DMS153 (cell line): Measurements from ENCODE around the gene WSB1.
"Not testable (repeated sequence)": the region's sequence is repeated elsewhere in the genome, so short reads cannot be mapped to it uniquely, and the experiment has no call there.

Source experiments
- DNase-seq: peaks from one replicate; lab custom pipeline; 2025; lab: John Stamatoyannopoulos, UW

WSB1 gene

DNA sequence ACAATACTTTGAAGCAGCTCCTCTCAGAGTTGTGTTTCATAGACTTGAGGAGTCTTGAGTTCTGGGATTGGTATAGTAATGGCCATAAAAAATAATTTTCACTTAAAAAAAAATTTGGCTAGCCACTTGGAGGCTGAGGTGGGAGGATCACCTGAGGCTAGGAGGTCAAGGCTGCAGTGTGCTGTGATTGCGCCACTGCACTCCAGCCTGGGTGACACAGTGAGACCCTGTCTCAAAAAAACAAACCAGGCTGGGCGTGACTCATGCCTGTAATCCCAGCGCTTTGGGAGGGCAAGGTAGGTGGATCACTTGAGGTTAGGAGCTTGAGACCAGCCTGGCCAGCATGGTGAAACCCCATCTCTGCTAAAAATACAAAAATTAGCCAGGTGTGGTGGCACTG lies 14.8 kb upstream of the WSB1 start:
- DNase-seq = not testable (repeated sequence)

DNA sequence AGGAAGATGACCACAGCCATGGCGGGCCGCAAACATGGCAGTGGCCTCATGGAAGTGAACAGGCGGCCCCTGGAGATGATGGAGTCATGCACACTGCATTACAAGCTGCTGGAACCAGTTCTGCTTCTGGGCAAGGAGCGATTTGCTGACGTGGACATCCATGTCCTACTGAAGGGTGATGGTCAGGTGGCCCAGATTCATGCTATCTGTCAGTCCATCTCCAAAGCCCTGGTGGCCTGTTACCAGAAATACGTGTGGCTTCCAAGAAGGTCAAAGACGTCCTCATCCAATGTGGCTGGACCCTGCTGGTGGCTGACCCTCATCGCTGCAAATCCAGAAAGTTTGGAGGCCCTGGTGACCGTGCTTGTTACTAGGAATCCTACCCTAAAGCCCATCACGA lies 13.4 kb upstream of the WSB1 start:
- DNase-seq = no peak

DNA sequence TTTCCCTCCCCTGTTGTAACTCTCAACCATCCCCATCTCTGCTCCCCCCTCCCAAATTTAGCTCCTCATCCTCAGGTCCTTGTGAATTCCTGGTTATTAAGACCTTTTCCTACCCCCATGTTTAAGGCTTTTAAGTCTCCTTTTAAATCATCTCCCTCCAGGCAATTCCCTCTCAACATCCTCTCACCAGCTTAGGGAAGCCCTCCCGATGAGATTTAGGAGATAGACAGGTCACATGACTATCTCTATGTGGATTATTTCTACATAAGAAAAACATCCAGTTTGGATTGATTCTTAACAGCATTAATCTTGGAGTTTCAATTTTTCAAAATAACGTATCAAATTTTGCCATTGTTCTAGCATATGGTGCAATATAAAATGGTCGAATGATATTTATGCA lies 12.5 kb upstream of the WSB1 start:
- DNase-seq = no peak

DNA sequence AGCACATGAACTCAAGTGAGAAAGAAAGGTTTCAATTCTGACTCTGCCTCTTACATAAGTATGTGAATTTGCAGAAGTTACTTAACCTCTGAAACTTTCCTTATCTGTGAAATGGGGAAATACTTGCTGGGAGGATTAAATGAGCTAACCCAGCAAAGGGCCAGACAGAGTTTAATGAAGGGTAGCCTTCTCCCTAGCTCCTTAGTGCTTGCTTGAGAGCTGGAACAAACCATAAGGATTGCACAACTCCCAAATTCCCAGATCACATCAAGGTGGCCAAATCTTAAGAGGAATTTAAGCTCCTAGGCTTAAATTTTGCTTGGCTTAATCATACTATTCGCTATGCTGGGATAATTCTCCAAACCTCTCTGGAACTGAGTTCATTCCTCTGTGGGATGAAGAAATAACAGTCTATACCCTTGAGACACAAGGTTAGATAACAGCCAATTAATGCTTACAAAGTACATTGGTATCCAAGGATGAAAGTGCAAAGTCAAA lies 11.8 kb upstream of the WSB1 start:
- DNase-seq = no peak

DNA sequence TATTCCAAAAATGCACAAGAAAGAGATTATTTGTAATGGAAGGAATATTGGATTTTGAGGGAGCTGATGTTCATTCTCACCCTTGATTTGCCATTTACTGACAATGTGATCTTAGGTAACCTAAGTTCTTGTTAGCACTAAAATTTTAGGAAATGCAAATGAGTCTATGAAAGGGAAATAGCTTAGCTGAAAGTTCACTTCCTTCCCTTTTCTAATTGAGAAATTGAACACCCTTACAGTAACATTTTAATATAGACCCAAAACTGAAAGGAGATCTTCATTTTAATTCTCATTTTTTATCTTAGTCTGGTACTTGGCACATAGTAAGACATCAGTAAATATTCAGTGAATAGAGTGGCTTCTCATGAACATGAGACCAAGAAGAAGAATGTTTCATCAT lies 10.9 kb upstream of the WSB1 start:
- no peak for DNase-seq

DNA sequence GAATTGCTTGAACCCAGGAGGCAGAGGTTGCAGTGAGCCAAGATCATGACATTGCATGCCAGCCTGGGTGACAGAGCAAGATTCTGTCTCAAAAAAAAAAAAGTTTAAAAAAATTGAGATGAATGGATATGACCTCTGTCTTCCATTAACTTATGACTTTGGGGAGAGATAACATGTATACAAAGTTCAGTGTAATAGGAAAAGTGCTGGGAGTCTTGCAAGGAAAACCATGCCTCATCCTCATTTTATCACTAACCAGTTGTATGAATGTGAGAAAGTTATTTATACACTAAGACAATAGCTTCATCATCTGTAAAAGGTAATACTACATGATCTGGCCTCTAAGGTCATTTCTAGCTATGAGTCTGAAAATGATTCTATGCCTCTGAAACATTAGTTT lies 10.2 kb upstream of the WSB1 start:
- no peak for DNase-seq

DNA sequence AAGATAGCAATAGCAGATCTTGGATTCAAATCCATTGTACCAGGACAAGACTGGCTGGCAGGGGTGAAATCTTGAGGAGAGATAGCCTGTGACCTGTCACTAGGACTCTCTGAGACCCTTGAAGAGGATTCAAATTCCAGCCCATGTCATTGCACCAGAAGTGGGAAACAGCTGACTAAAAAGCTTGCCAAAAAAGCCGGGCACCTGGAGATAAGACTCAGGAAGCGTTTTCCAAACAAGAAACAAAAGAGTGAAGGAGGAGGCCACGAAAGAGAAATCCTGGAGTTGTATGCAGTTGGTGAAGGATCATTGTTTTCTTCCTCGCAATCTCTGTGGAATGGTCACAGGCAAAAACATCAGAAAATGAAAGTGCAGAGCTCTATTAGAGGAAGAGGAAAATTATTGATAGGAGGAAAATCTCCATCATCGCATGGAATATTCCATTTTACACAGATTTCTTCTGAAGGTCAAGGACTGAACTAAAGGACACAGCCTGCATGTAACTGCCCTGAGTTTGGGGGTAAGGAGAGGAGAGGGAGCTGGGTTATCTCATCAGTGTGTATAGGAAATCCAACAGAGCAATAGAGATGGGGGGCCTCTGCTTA lies 9.0 kb upstream of the WSB1 start:
- DNase-seq = no peak

DNA sequence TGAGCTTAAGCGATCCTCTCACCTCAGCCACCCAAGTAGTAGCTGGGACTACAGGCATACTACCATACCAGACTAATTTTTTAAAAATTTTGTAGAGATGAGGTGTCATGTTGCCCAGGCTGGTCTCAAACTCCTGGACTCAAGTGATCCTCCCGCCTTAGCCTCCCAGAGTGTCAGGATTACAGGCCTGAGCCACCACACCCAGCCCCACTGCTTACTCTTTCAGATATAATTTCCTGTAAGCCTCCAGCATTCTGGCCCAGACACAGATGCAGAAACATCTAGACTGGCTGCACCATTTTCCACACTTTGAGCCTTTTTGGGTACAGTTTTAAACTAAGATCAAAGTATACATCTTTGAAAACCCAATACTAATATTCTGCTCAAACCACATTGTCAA lies 8.4 kb upstream of the WSB1 start:
- no peak for DNase-seq

DNA sequence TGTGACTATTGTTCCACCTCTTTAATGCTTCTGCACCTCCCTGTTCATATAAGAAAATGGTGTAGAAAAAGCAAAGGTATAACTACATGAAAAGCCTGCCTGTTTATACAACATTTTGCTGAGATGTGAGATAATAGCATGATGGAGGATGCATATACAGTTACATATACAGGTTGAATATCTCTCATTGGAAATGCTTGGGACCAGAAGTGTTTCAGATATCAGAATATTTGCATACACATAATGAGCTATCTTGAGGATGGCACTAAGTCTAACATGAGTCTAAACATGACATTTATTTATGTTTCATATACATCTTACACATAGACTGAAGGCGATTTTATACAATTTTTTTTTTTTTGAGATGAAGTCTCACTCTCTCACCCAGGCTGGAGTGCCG lies 5.7 kb upstream of the WSB1 start:
- DNase-seq = no peak

DNA sequence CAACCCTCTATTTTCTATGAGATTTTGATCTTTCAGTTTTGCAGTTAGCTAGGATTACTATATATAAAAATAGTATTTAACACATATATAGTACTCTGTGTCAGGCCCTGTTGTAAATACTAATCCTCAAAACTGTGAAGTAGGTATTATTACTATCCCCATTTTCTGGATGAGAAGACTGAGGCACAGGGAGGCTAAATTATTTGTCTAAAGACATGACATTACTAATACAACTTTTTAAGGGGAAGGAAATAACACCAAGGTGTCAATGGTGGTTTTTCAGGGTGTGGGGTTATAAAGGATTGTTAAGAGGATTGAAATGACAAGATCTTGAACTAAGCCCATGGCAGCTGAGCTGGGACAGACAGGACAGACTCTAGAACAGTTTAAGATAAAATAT lies 4.1 kb upstream of the WSB1 start:
- DNase-seq = no peak

DNA sequence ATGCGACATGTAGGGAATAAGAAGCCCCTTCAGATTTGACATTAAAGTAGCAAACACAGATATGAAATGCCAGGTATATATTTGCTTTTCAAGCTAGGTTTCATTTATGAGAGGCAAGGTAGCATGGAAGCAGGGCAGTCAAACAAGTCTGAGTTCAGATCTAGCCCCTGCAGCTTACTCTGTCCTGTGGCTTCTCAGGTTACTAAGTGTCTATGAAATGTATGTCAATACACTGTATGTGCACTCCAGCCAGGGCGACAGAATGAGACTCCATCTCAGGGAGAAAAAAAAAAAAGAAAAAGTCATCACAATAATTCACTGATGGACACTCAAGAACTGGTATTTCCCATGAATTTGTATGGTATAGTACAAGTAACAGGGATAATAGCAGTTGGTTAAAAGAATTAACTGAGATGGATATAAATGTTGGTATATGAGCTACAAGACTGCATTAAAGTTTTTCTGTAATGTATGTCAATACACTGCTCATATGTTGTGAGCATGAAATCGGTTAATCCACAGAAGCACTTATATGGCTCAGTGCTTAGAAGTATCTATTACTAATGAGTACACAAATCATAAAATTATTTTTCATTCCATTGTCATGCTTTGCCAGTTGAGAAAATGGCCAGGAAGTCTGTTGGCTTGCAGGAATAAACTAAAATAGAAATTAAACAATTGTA lies 2.9 kb upstream of the WSB1 start:
- DNase-seq = peak; percentile 88

DNA sequence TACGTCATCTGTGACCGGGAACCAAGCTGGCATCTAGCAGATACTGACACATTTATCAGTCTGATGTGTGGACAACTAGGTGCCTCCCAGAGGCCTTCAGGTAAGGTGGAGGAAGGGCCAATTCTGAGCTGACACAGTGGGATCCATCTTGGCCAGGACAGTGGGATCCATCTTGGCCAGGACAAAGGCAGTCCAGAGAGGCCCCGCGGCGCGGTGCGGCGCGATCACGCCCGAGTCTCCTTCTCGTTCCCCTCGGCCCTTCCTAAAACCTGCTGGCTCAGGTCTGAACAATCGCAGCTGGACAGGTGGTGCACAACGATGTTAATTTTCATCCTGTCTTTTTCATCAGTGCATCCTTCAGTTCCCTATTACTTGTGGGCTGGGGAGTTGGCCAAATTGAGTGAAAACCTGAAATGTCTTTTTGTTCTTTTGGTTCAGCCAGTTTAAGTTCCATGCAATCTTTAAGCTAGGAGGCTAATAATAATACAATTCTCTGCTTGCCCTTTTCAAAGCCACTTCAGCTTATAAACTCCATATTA lies 486 bp upstream of the WSB1 start:
- DNase-seq = peak; percentile 42

DNA sequence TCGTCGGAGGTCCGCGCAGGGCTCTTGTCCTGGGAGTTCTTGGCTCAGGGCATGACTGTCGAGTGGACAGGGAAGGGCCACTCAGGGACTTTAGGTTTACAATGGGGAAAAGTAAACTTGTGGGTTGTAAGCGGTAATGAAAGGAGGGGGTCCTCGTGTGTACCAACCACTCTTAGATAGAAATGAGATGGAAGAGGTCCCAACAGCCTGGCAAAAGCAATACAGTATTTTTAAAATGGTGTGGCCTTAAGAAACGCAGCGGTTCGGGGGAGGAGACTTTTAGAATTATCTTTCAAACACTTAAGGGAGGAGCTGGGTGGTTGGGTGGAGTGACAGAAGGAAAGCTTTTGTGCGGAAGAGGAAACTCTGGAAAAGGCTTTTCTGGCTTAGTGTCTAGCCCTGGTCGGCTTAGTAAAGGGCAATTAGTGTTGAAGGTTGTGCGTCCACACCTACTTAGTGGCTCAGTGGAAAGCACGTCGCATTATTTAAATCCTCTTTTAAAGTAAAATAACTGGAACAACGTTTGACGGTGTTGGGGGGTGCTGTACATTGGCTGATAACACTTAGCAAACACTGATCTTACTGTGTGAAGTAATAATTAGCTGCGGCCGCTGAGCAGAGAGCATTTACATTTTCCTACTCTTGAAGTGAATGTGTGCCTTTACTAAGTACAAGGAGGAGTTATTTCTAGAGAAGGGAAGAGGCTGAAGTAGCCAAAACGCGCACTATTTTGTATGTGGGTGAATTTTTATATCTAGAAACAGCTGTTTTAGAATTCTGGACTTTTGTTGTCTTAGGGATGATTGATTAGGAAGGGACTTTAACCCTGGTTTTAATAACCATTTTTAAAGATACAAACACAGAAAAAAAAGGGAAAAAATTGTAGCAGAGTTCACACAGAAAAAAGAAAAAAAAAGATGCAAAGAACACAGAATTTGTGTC lies 1.0 kb downstream of the WSB1 start:
- peak; percentile 60 for DNase-seq

DNA sequence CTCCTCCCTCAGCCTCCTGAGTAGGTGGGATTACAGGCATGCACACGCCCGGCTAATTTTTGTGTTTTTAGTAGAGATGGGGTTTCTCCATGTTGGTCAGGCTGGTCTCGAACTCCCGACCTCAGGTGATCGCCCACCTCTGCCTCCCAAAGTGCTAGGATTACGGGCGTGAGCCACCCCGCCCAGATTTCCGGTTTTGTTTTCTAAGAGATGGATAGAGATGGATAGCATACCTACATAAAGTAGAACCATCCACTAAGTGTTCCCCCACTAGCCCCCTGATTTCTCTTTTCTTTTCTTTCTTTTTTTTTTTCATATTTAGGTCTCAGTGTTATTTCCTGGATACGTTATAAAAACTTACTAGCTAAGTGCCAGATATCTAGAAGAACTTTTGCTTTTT lies 2.0 kb downstream of the WSB1 start:
- DNase-seq = no peak

DNA sequence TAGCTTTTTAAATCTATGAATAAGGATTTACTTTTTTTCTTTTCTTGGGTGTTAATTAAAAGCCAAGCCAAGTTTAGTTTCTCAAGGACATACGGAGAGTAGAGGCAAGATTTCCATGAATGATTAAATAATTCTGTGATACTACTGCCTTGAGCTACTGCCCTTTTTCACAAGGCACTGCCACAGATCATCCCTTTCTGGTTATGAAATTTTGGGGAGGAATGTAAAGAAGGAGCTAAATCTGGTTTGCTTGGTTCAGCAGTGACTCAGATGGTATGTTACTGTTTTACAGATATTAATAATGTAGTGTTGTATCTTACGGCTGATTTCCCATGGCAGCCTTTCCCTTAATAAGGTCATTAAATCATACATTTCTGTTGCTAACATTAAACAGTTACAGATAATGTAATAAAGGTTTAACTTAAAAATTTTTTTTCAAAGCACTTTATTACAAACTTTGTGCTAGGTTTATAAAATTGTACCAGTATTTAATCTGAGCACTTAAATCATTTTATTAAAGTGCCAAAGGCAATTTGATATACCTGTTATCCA lies 2.6 kb downstream of the WSB1 start:
- DNase-seq = no peak

DNA sequence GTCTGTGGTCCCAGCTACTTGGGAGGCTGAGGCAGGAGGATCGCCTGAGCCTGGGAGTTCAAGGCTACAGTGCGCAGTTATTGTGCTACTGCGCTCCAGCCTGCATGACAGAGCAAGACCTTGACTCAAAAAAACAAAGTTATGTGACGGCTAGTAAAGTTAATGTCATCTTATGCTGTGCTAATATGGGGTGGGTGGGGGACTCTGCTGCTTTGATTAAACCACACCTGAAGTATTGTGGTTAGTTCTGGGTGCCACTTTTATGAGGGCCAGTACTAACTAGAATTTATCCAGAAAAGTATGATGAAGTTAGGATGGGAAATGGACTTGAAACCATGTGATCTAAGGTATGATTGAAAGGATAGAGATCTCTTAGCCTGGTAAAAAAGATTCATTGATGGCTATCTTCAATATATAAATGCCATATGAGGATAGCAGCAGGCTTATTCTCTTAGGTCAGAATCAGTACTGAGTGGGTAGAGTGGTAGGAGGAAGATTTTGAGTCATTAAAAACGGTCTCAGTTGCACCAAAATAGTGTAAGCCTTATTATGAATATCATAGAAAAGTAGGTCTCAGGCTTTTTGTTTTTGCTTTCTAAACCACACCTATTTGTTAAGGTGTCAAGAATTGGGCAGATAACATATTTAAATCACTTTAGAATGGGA lies 5.6 kb downstream of the WSB1 start:
- DNase-seq = no peak

DNA sequence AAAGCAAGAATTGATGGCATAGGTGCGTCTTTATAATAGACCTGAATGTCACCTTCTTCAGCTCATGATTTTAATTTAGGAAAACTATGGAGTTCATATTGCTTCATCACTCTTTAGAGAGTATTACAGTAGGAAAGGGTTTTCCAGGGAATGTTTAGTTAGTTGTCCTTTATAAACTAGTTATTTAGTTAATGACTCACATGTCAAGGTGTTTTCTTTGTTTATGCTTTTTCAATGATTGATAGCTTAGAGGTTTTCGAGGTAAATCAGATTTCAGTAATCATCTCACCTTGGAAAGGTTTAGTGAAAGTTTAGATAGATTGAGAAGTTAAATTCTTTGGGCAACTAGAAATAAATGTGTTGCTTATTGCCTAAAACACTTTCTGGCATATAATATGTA lies 9.8 kb downstream of the WSB1 start:
- DNase-seq = no peak

DNA sequence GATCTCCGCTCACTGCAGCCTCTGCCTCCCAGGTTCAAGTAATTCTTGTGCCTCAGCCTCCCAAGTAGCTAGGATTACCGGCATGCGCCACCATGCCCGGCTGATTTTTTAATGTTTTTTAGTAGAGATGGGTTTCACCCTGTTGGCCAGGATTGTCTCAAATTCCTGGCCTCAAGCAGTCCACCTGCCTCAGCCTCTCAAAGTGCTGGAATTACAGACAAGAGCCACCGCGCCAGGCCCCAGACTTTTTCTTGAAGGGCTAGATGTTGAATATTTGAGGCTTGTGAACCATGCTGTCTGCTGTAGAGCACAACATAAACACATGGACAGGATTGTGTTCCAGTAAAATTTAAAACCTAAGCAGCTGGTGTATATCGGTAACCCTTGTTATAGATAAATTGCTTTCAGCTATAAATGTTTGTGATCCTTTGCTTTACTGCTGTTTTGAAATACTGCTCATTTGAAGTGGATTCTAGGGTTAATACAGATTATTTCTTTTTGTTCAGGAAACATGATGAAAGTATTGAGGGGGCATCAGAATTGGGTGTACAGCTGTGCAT lies 12.4 kb downstream of the WSB1 start:
- DNase-seq = no peak

DNA sequence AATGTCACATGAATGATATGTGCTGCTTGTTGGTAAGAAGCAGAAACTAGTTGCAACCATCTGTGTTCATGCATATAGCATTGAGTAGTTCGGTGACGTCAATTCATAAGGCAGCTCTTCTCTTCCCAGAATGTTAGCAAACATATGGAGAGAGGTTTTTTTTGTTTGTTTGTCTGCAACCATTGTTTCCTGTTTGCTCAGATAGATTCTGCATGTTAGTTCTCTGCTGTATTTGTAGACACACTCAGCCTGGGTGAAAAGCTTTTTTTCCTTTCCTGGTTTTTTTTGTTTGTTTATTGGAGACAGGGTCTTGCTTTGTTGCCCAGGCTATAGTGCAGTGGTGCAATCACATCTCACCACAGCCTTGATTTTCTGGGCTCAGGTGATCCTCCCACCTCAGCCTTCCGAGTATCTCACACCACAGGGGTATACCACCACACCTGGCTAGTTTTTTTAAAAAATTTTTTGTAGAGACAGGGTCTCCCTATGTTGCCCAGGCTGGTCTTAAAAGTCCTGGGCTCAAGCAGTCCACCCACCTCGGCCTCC lies 16.7 kb downstream of the WSB1 start:
- peak; percentile 86 for DNase-seq

DNA sequence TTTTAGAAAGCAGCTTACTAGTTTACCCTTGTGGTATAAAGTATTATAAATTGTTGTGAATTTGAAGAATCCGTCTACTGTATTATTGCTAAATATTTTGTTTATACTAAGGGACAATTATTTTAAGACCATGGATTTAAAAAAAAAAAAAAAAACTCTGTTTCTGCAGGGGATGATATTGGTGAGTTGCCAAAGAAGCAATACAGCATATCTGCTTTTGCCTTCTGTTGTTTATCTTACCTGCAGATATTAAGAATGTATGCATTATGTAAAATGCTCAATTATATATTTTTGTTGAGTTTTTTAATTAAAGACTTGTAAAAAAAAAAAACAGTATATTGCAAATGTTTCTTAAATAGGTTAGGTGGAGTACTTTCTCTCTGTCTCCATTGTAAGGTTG lies 19.4 kb downstream of the WSB1 start:
- no peak for DNase-seq

DNA sequence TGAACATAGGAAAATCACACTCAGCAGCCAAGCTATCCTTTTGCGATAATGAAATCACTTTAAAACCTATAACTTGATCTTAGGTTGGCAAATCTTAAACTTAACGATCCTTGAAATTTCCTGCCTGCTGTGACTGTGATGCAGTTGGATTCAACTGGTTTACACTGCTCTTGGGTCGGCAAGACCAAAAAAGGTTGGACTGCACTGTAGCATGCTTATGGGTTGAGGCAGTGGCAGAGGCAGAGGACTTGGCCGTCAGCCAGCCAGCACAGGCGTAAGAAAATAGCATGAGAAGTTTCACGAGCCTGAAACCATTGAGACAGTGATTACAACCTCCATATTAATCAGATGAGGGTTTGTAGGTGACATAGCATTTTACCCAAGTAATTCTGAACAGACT lies 21.4 kb downstream of the WSB1 start:
- peak; percentile 38 for DNase-seq
